GM23248 (cell line): Measurements from ENCODE around the gene SLC44A4.

Experiments used
- EZH2 ChIP-seq: fragments of 200-600 bp; sonication (generic); IDR thresholded peaks from 2 replicates; pipeline ENCODE4 v1.6.1; 2018; ENCODE audit warnings: antibody characterized with exemption, mild to moderate bottlenecking; ENCODE audit not compliant: insufficient read depth, poor library complexity, severe bottlenecking
- EZH2phosphoT487 ChIP-seq: fragments of 200-600 bp; sonication (generic); IDR thresholded peaks from 2 replicates; pipeline ENCODE4 v1.6.1; 2018; ENCODE audit warnings: antibody characterized with exemption, moderate library complexity, mild to moderate bottlenecking, low read depth; ENCODE audit not compliant: insufficient read depth

- TF ChIP-seq EZH2phosphoT487 (no peak), EZH2 (no peak)
These were observed 2.4 kb downstream of the SLC44A4 start for GRCh38 chr6:31876357-31876756.
